Keratinocyte (primary cell): ENCODE results near the gene INO80.

ENCODE experiments used
- EZH2 ChIP-seq: IDR thresholded peaks from one replicate; pipeline ENCODE4 v1.6.1; 2012; ENCODE audit warnings: inconsistent platforms, mild to moderate bottlenecking, low read length, moderate library complexity
- TF ChIP-seq, protein P1 (sequence below), 3 experiments: IDR thresholded peaks in 1 of 3; conservative IDR thresholded peaks in 1 of 3; optimal IDR thresholded peaks in 1 of 3; 2 replicates in 2 of 3; 3 replicates in 1 of 3; pipeline versions ENCODE3 to v1.5.1; 2011; ENCODE audit warnings: low read length in 3 of 3, mild to moderate bottlenecking in 3 of 3, moderate library complexity in 2 of 3, control low read depth in 1 of 3, inconsistent platforms in 1 of 3; ENCODE audit not compliant: insufficient read depth in 2 of 3; ENCODE audit errors: extremely low read depth in 1 of 3

DNA sequence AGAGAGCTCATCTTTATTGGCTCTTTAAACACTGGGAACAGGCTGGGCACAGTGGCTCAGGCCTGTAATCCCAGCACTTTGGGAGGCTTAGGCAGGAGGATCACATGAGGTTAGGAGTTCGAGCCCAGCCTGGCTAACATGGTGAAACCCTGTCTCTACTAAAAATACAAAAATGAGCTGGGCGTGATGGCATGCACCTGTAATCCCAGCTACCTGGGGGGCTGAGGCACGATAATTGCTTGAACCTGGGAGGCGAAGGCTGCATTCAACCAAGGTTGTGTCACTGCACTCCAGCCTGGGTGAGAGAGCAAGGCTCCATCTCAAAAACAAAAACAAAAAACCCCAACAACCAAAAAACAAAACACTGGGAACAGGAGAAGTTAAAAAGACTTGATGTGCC, 90.7 kb downstream of the INO80 start:
- TF ChIP-seq, protein P1, sequence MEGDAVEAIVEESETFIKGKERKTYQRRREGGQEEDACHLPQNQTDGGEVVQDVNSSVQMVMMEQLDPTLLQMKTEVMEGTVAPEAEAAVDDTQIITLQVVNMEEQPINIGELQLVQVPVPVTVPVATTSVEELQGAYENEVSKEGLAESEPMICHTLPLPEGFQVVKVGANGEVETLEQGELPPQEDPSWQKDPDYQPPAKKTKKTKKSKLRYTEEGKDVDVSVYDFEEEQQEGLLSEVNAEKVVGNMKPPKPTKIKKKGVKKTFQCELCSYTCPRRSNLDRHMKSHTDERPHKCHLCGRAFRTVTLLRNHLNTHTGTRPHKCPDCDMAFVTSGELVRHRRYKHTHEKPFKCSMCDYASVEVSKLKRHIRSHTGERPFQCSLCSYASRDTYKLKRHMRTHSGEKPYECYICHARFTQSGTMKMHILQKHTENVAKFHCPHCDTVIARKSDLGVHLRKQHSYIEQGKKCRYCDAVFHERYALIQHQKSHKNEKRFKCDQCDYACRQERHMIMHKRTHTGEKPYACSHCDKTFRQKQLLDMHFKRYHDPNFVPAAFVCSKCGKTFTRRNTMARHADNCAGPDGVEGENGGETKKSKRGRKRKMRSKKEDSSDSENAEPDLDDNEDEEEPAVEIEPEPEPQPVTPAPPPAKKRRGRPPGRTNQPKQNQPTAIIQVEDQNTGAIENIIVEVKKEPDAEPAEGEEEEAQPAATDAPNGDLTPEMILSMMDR (optimal IDR thresholded peaks at IDR 0.05 in 1 of 3, IDR thresholded peaks at IDR 0.05 in 1 of 3, conservative IDR thresholded peaks at IDR 0.05 in 1 of 3; ENCODE audit: extremely low read depth in 1 of 3, insufficient read depth in 2 of 3, low read length in 3 of 3), result no peak
- TF ChIP-seq EZH2, result no peak
